ENCODE data around the gene TNIP2. TPM values are rescaled to one million over a fixed set of nuclear protein-coding genes. Genes with fewer than 3 reads are reported as not detected.

Gene TNIP2
- total RNA-seq, 3 donors from 2014 or later (not counting 1 experiment from before 2014, with no cell fraction given), result 35.6 to 53.9 (median 41.6) TPM

DNA sequence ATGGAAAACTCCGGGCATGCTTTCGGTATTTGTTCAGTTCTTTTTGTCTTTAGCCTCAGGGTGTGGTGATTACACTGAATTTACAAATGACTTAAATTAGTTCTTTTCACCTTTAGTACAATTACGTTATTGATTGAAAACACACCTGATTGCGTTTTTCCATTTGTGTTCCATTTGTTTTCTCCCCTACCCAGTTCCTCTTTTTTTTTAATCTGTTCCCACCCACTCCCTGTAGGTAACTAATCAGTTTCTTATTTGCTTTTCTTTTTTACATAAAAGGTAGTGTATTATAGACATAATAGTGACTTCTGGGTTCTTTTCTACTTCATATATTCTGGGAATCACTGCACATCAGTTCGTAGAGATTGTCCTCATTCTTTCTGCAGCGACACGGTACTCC, 53.4 kb downstream of the TNIP2 start:
- ATAC-seq, result no peak
- H3K4me1 Mint-ChIP-seq, result no peaks in the 10 kb centered on the region
- Histone ChIP-seq H3K4me1 (ENCODE audit: control insufficient read depth, insufficient read depth, low read length) (no peaks in the 10 kb centered on the region), H3K27ac (ENCODE audit: low read length) (no peak overlapping the region), H3K27me3 (ENCODE audit: control insufficient read depth, insufficient read depth, low read length) (no peaks in the 10 kb centered on the region), H3K9me3 (ENCODE audit: control insufficient read depth, insufficient read depth, low read length) (no peaks in the 10 kb centered on the region), H3K36me3 (ENCODE audit: control insufficient read depth, insufficient read depth, low read length) (peaks cover 50% of the 10 kb centered on the region), H3K4me3 (ENCODE audit: low read length) (no peak overlapping the region)
- DNase-seq, result no peak
- TF ChIP-seq, protein P1, sequence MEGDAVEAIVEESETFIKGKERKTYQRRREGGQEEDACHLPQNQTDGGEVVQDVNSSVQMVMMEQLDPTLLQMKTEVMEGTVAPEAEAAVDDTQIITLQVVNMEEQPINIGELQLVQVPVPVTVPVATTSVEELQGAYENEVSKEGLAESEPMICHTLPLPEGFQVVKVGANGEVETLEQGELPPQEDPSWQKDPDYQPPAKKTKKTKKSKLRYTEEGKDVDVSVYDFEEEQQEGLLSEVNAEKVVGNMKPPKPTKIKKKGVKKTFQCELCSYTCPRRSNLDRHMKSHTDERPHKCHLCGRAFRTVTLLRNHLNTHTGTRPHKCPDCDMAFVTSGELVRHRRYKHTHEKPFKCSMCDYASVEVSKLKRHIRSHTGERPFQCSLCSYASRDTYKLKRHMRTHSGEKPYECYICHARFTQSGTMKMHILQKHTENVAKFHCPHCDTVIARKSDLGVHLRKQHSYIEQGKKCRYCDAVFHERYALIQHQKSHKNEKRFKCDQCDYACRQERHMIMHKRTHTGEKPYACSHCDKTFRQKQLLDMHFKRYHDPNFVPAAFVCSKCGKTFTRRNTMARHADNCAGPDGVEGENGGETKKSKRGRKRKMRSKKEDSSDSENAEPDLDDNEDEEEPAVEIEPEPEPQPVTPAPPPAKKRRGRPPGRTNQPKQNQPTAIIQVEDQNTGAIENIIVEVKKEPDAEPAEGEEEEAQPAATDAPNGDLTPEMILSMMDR (IDR thresholded peaks at IDR 0.05), result no peak
- peaks cover 13% of the 10 kb centered on the region for H3K36me3 Mint-ChIP-seq
- no peak overlapping the region for H3K4me3 Mint-ChIP-seq
- 86% methylated on average over 7 of the region's 7 CpGs for WGBS (ENCODE audit: insufficient coverage)
- no peaks in the 10 kb centered on the region for H3K27me3 Mint-ChIP-seq (ENCODE audit: low read depth in 2 of 2)
- no peak overlapping the region for H3K27ac Mint-ChIP-seq
- no peaks in the 10 kb centered on the region for H3K9me3 Mint-ChIP-seq
- intact Hi-C loops (cut with micrococcal nuclease), result no loop called here

DNA sequence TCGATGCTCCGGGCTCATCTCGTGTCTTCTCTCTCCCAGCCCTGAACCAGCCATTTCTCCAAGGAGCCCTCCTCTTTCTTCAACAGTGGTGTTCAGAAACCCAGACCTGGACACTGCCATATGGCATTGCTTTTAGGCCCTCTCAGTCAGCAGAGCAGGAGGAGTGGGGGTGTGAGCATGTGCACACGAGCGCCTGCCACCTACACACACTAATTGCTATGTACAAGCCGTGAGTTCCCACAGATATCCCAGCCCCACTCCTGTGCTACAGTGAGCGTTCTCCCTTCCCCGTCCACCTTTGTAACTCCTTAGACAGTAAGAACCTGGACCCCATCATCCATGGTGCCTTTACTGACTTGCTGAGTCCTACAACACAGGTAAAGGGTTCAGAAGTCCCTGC, 53.8 kb downstream of the TNIP2 start:
- H3K27ac Mint-ChIP-seq, result no peak overlapping the region
- peaks cover 49% of the 10 kb centered on the region for H3K36me3 ChIP-seq (ENCODE audit: control insufficient read depth, insufficient read depth, low read length)

DNA sequence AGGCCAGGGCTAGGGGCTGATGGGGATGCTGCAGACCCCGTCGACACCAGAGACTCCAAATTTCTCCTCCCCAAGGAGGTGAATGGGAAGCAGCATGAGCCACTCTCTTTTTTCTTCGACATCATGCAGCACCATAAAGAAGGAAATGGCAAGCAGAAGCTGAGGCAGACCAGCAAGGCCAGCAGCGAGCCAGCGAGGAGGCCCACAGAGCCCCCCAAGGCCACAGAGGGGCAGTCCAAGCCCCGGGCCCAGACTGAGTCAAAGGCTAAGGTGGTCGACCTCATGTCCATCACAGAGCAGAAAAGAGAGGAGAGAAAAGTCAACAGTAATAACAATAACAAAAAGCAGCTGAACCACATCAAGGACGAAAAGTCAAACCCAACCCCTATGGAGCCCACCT, 56.1 kb downstream of the TNIP2 start:
- Mint-ChIP-seq H3K9me3 (no peaks in the 10 kb centered on the region), H3K27ac (no peak overlapping the region), H3K4me1 (no peaks in the 10 kb centered on the region), H3K4me3 (no peak overlapping the region), H3K36me3 (peaks cover 13% of the 10 kb centered on the region), H3K27me3 (ENCODE audit: low read depth in 2 of 2) (no peaks in the 10 kb centered on the region)
- no peaks in the 10 kb centered on the region for H3K27me3 ChIP-seq (ENCODE audit: control insufficient read depth, insufficient read depth, low read length)
- H3K36me3 ChIP-seq (ENCODE audit: control insufficient read depth, insufficient read depth, low read length), result peaks cover 63% of the 10 kb centered on the region
- TF ChIP-seq, protein P1 (IDR thresholded peaks at IDR 0.05), result no peak
- no peak overlapping the region for H3K4me3 ChIP-seq (ENCODE audit: low read length)
- DNase-seq, result no peak
- 91% methylated on average over 8 of the region's 8 CpGs for WGBS (ENCODE audit: insufficient coverage)
- intact Hi-C loops (cut with micrococcal nuclease), result no loop called here
- no peaks in the 10 kb centered on the region for H3K4me1 ChIP-seq (ENCODE audit: control insufficient read depth, insufficient read depth, low read length)
- no peak overlapping the region for H3K27ac ChIP-seq (ENCODE audit: low read length)
- H3K9me3 ChIP-seq (ENCODE audit: control insufficient read depth, insufficient read depth, low read length), result no peaks in the 10 kb centered on the region
- ATAC-seq, result no peak

More for the DNA sequence above, 53.8 kb downstream of the TNIP2 start:
- H3K4me1 Mint-ChIP-seq, result no peaks in the 10 kb centered on the region
- Histone ChIP-seq H3K27ac (ENCODE audit: low read length) (no peak overlapping the region), H3K4me1 (ENCODE audit: control insufficient read depth, insufficient read depth, low read length) (no peaks in the 10 kb centered on the region), H3K9me3 (ENCODE audit: control insufficient read depth, insufficient read depth, low read length) (no peaks in the 10 kb centered on the region), H3K27me3 (ENCODE audit: control insufficient read depth, insufficient read depth, low read length) (no peaks in the 10 kb centered on the region), H3K4me3 (ENCODE audit: low read length) (no peak overlapping the region)
- 98% methylated on average over 8 of the region's 8 CpGs for WGBS (ENCODE audit: insufficient coverage)
- H3K9me3 Mint-ChIP-seq, result no peaks in the 10 kb centered on the region
- DNase-seq (no peak), ATAC-seq (no peak)
- TF ChIP-seq, protein P1 (IDR thresholded peaks at IDR 0.05), result no peak
- no peak overlapping the region for H3K4me3 Mint-ChIP-seq
- H3K36me3 Mint-ChIP-seq, result peaks cover 13% of the 10 kb centered on the region
- intact Hi-C loops (cut with micrococcal nuclease), result no loop called here
- no peaks in the 10 kb centered on the region for H3K27me3 Mint-ChIP-seq (ENCODE audit: low read depth in 2 of 2)

DNA sequence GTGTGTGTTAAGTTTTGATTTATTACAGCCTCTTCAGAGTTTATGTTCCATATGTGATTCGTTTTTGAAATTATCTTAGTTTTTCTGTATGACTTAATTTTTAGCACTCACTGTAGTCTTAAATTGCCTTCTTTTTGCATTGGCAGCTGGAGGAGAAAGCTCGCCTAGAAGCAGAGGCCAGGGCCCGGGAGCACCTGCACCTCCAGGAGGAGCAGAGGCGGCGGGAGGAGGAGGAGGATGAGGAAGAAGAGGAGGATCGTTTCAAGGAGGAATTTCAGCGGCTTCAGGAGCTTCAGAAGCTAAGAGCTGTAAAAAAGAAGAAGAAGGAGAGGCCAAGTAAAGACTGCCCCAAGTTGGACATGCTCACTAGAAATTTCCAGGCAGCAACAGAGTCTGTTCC, 56.6 kb downstream of the TNIP2 start:
- Mint-ChIP-seq H3K27ac (no peak overlapping the region), H3K27me3 (ENCODE audit: low read depth in 2 of 2) (no peaks in the 10 kb centered on the region), H3K4me1 (no peaks in the 10 kb centered on the region), H3K9me3 (no peaks in the 10 kb centered on the region), H3K36me3 (peaks cover 13% of the 10 kb centered on the region), H3K4me3 (no peak overlapping the region)
- TF ChIP-seq, protein P1 (IDR thresholded peaks at IDR 0.05), result no peak
- H3K4me1 ChIP-seq (ENCODE audit: control insufficient read depth, insufficient read depth, low read length), result no peaks in the 10 kb centered on the region
- no peak for ATAC-seq
- H3K36me3 ChIP-seq (ENCODE audit: control insufficient read depth, insufficient read depth, low read length), result peaks cover 66% of the 10 kb centered on the region
- no peak overlapping the region for H3K4me3 ChIP-seq (ENCODE audit: low read length)
- no peak for DNase-seq
- no peaks in the 10 kb centered on the region for H3K27me3 ChIP-seq (ENCODE audit: control insufficient read depth, insufficient read depth, low read length)
- H3K27ac ChIP-seq (ENCODE audit: low read length), result no peak overlapping the region
- WGBS (ENCODE audit: insufficient coverage), result 89% methylated on average over 7 of the region's 7 CpGs
- intact Hi-C loops (cut with micrococcal nuclease), result no loop called here
- H3K9me3 ChIP-seq (ENCODE audit: control insufficient read depth, insufficient read depth, low read length), result no peaks in the 10 kb centered on the region

Measured in natural killer cell (primary cell).